ENCODE results near the gene SUDS3.

SUDS3 gene

GRCh38 chr12:118373616-118374015, 2.7 kb upstream of the SUDS3 start:
- H3K36me3 ChIP-seq (ENCODE audit: insufficient read depth, low read length), result no peaks in the 10 kb centered on the region
- WGBS, result 84% methylated on average over 5 of the region's 5 CpGs
- H3K4me3 ChIP-seq (ENCODE audit: low read length), result peak overlapping the region; percentile 86
- no peak overlapping the region for H3K27ac ChIP-seq (ENCODE audit: low read depth, low read length)
- peaks cover 23% of the 10 kb centered on the region for H3K27me3 ChIP-seq (ENCODE audit: insufficient read depth, low read length)
- H3K9ac ChIP-seq (ENCODE audit: low read depth, low read length), result no peak overlapping the region
- no peaks in the 10 kb centered on the region for H3K9me3 ChIP-seq (ENCODE audit: insufficient read depth, low read depth, low read length)
- H3K4me1 ChIP-seq (ENCODE audit: insufficient read depth, low read length), result peaks cover 17% of the 10 kb centered on the region; the same call in 1 of the 2 replicates

- H3K9ac ChIP-seq (ENCODE audit: low read depth, low read length), result no peak overlapping the region
These were observed 2.1 kb upstream of the SUDS3 start for GRCh38 chr12:118374126-118374725.

GRCh38 chr12:118374909-118375308, 1.4 kb upstream of the SUDS3 start:
- Histone ChIP-seq H3K4me1 (ENCODE audit: insufficient read depth, low read length) (peaks cover 17% of the 10 kb centered on the region; the same call in 1 of the 2 replicates), H3K36me3 (ENCODE audit: insufficient read depth, low read length) (peaks cover 7% of the 10 kb centered on the region), H3K27ac (ENCODE audit: low read depth, low read length) (no peak overlapping the region), H3K27me3 (ENCODE audit: insufficient read depth, low read length) (peaks cover 22% of the 10 kb centered on the region), H3K4me3 (ENCODE audit: low read length) (no peak overlapping the region), H3K9me3 (ENCODE audit: insufficient read depth, low read depth, low read length) (no peaks in the 10 kb centered on the region), H3K9ac (ENCODE audit: low read depth, low read length) (no peak overlapping the region)
- WGBS, result 95% methylated on average over 5 of the region's 5 CpGs

More at GRCh38 chr12:118374126-118374725, 2.1 kb upstream of the SUDS3 start:
- Histone ChIP-seq H3K27me3 (ENCODE audit: insufficient read depth, low read length) (peaks cover 23% of the 10 kb centered on the region), H3K9me3 (ENCODE audit: insufficient read depth, low read depth, low read length) (no peaks in the 10 kb centered on the region), H3K27ac (ENCODE audit: low read depth, low read length) (no peak overlapping the region), H3K36me3 (ENCODE audit: insufficient read depth, low read length) (peaks cover under 1% of the 10 kb centered on the region; the same call in 1 of the 2 replicates), H3K4me1 (ENCODE audit: insufficient read depth, low read length) (peaks cover 17% of the 10 kb centered on the region; the same call in 1 of the 2 replicates), H3K4me3 (ENCODE audit: low read length) (no peak overlapping the region; the same call in 1 of the 2 replicates)
- WGBS, result 93% methylated on average over 12 of the region's 14 CpGs

GRCh38 chr12:118375348-118375747, 1.0 kb upstream of the SUDS3 start:
- H3K4me1 ChIP-seq (ENCODE audit: insufficient read depth, low read length), result peaks cover 16% of the 10 kb centered on the region; the same call in 1 of the 2 replicates
- no peak overlapping the region for H3K27ac ChIP-seq (ENCODE audit: low read depth, low read length)
- H3K4me3 ChIP-seq (ENCODE audit: low read length), result peak overlapping the region; percentile 91; the same call in 1 of the 2 replicates

GRCh38 chr12:118377021-118377883, 897 bp downstream of the SUDS3 start:
- no peaks in the 10 kb centered on the region for H3K9me3 ChIP-seq (ENCODE audit: insufficient read depth, low read depth, low read length)
- H3K27ac ChIP-seq (ENCODE audit: low read depth, low read length), result no peak overlapping the region
- WGBS, result 5% methylated on average over 14 of the region's 22 CpGs
- H3K4me1 ChIP-seq (ENCODE audit: insufficient read depth, low read length), result peaks cover 8% of the 10 kb centered on the region; the same call in 1 of the 2 replicates
- H3K4me3 ChIP-seq (ENCODE audit: low read length), result peak overlapping the region; percentile 91
- peak overlapping the region; percentile 59; the same call in 1 of the 2 replicates for H3K9ac ChIP-seq (ENCODE audit: low read depth, low read length)
- H3K36me3 ChIP-seq (ENCODE audit: insufficient read depth, low read length), result peaks cover 28% of the 10 kb centered on the region
- no peaks in the 10 kb centered on the region for H3K27me3 ChIP-seq (ENCODE audit: insufficient read depth, low read length)

More at GRCh38 chr12:118375348-118375747, 1.0 kb upstream of the SUDS3 start:
- WGBS, result 81% methylated on average over 10 of the region's 10 CpGs
- Histone ChIP-seq H3K27me3 (ENCODE audit: insufficient read depth, low read length) (peaks cover 17% of the 10 kb centered on the region), H3K9me3 (ENCODE audit: insufficient read depth, low read depth, low read length) (no peaks in the 10 kb centered on the region), H3K9ac (ENCODE audit: low read depth, low read length) (no peak overlapping the region), H3K36me3 (ENCODE audit: insufficient read depth, low read length) (peaks cover 11% of the 10 kb centered on the region)

GRCh38 chr12:118377884-118378470, 1.6 kb downstream of the SUDS3 start:
- peaks cover 31% of the 10 kb centered on the region for H3K36me3 ChIP-seq (ENCODE audit: insufficient read depth, low read length)
- H3K9ac ChIP-seq (ENCODE audit: low read depth, low read length), result no peak overlapping the region
- H3K4me1 ChIP-seq (ENCODE audit: insufficient read depth, low read length), result peaks cover 8% of the 10 kb centered on the region; the same call in 1 of the 2 replicates
- no peaks in the 10 kb centered on the region for H3K9me3 ChIP-seq (ENCODE audit: insufficient read depth, low read depth, low read length)
- H3K27me3 ChIP-seq (ENCODE audit: insufficient read depth, low read length), result no peaks in the 10 kb centered on the region
- WGBS, result 35% methylated on average over 6 of the region's 8 CpGs
- no peak overlapping the region for H3K27ac ChIP-seq (ENCODE audit: low read depth, low read length)
- H3K4me3 ChIP-seq (ENCODE audit: low read length), result peak overlapping the region; percentile 91

GRCh38 chr12:118391424-118391823, 15.1 kb downstream of the SUDS3 start:
- H3K27me3 ChIP-seq (ENCODE audit: insufficient read depth, low read length), result no peaks in the 10 kb centered on the region
- H3K9ac ChIP-seq (ENCODE audit: low read depth, low read length), result no peak overlapping the region
- H3K9me3 ChIP-seq (ENCODE audit: insufficient read depth, low read depth, low read length), result no peaks in the 10 kb centered on the region
- no peaks in the 10 kb centered on the region for H3K4me1 ChIP-seq (ENCODE audit: insufficient read depth, low read length)
- WGBS, result 100% methylated on average over 2 of the region's 2 CpGs
- peaks cover 88% of the 10 kb centered on the region for H3K36me3 ChIP-seq (ENCODE audit: insufficient read depth, low read length)
- no peak overlapping the region for H3K4me3 ChIP-seq (ENCODE audit: low read length)
- no peak overlapping the region for H3K27ac ChIP-seq (ENCODE audit: low read depth, low read length)

GRCh38 chr12:118391836-118392235, 15.5 kb downstream of the SUDS3 start:
- H3K4me1 ChIP-seq (ENCODE audit: insufficient read depth, low read length), result no peaks in the 10 kb centered on the region
- 100% methylated on average over 1 of the region's 1 CpG for WGBS
- H3K36me3 ChIP-seq (ENCODE audit: insufficient read depth, low read length), result peaks cover 88% of the 10 kb centered on the region
- H3K9ac ChIP-seq (ENCODE audit: low read depth, low read length), result no peak overlapping the region
- H3K9me3 ChIP-seq (ENCODE audit: insufficient read depth, low read depth, low read length), result no peaks in the 10 kb centered on the region
- H3K4me3 ChIP-seq (ENCODE audit: low read length), result no peak overlapping the region
- H3K27ac ChIP-seq (ENCODE audit: low read depth, low read length), result no peak overlapping the region
- no peaks in the 10 kb centered on the region for H3K27me3 ChIP-seq (ENCODE audit: insufficient read depth, low read length)

GRCh38 chr12:118397708-118398440, 21.5 kb downstream of the SUDS3 start:
- Histone ChIP-seq H3K4me3 (ENCODE audit: low read length) (no peak overlapping the region), H3K27me3 (ENCODE audit: insufficient read depth, low read length) (no peaks in the 10 kb centered on the region), H3K36me3 (ENCODE audit: insufficient read depth, low read length) (peaks cover 89% of the 10 kb centered on the region), H3K27ac (ENCODE audit: low read depth, low read length) (no peak overlapping the region), H3K9me3 (ENCODE audit: insufficient read depth, low read depth, low read length) (no peaks in the 10 kb centered on the region), H3K9ac (ENCODE audit: low read depth, low read length) (no peak overlapping the region), H3K4me1 (ENCODE audit: insufficient read depth, low read length) (no peaks in the 10 kb centered on the region)
- WGBS, result 95% methylated on average over 8 of the region's 10 CpGs

GRCh38 chr12:118398524-118398923, 22.2 kb downstream of the SUDS3 start:
- no peaks in the 10 kb centered on the region for H3K9me3 ChIP-seq (ENCODE audit: insufficient read depth, low read depth, low read length)
- H3K36me3 ChIP-seq (ENCODE audit: insufficient read depth, low read length), result peaks cover 90% of the 10 kb centered on the region
- H3K27ac ChIP-seq (ENCODE audit: low read depth, low read length), result no peak overlapping the region
- H3K4me1 ChIP-seq (ENCODE audit: insufficient read depth, low read length), result no peaks in the 10 kb centered on the region
- no peak overlapping the region for H3K9ac ChIP-seq (ENCODE audit: low read depth, low read length)
- H3K4me3 ChIP-seq (ENCODE audit: low read length), result no peak overlapping the region
- 88% methylated on average over 2 of the region's 2 CpGs for WGBS
- H3K27me3 ChIP-seq (ENCODE audit: insufficient read depth, low read length), result no peaks in the 10 kb centered on the region
